Activated naive CD8-positive, alpha-beta T cell treated with anti-CD3 and anti-CD28 coated beads for 36 hours (primary cell): ENCODE data around the gene SLC1A1. TPM values are rescaled to one million over a fixed set of nuclear protein-coding genes. Genes with fewer than 3 reads are reported as not detected.

ENCODE experiments used
- DNase-seq: peaks from one replicate; pipeline ENCODE4 v3.0.0; 2021
- H3K27ac Mint-ChIP-seq: one replicate; pipeline ENCODE4 v1.8.0; 2022; ENCODE audit warnings: mild to moderate bottlenecking, moderate library complexity, mixed read lengths
- H3K27me3 Mint-ChIP-seq: one replicate; pipeline ENCODE4 v1.8.0; 2022; ENCODE audit warnings: mild to moderate bottlenecking, mixed read lengths
- H3K36me3 Mint-ChIP-seq: one replicate; pipeline ENCODE4 v1.8.0; 2021; ENCODE audit warnings: mild to moderate bottlenecking, mixed read lengths
- H3K4me1 Mint-ChIP-seq: one replicate; pipeline ENCODE4 v1.8.0; 2021; ENCODE audit warnings: mixed read lengths
- H3K4me3 Mint-ChIP-seq: one replicate; pipeline ENCODE4 v1.8.0; 2022; ENCODE audit warnings: mild to moderate bottlenecking, moderate library complexity, mixed read lengths
- H3K9me3 Mint-ChIP-seq: one replicate; pipeline ENCODE4 v1.8.0; 2022; ENCODE audit warnings: mixed read lengths
- total RNA-seq, 2 experiments: library from RNA; stranded (reverse); gene quantifications; one replicate each; pipeline ENCODE4 v1.2.3, GENCODE V29; 2021

SLC1A1 gene
- total RNA-seq, 2 experiments from 2014 or later, result 0.10 to 0.23 TPM

DNA sequence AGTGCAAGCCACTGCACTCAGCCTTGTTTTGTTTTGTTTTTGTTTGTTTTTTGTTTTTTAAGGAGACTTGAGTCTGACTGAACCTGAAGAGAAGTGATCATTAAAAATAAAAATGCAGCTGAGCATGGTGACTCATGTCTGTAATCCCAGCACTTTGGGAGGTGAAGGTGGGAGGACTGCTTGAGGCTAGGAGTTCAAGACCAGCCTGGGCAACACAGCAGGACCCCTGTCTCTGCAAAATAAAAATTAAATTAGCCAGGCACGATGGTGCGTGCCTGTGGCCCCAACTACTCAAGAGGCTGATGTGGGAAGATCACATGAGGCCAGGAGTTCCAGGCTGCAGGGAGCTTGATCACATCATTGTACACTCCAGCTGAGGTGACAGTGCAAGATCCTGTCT, 6.2 kb downstream of the SLC1A1 start:
- no peaks in the 10 kb centered on the region for H3K36me3 Mint-ChIP-seq
- peaks cover 39% of the 10 kb centered on the region for H3K27me3 Mint-ChIP-seq
- DNase-seq, result no peak
- H3K4me1 Mint-ChIP-seq, result peaks cover 7% of the 10 kb centered on the region
- H3K9me3 Mint-ChIP-seq, result no peaks in the 10 kb centered on the region
- H3K4me3 Mint-ChIP-seq, result no peak overlapping the region
- no peak overlapping the region for H3K27ac Mint-ChIP-seq

- DNase-seq, result no peak
- Mint-ChIP-seq H3K36me3 (no peaks in the 10 kb centered on the region), H3K9me3 (no peaks in the 10 kb centered on the region), H3K27me3 (peaks cover 30% of the 10 kb centered on the region), H3K4me3 (no peak overlapping the region), H3K4me1 (peaks cover 3% of the 10 kb centered on the region), H3K27ac (no peak overlapping the region)
Measured at GRCh38 chr9:4497395-4497794, 7.1 kb downstream of the SLC1A1 start.

DNA sequence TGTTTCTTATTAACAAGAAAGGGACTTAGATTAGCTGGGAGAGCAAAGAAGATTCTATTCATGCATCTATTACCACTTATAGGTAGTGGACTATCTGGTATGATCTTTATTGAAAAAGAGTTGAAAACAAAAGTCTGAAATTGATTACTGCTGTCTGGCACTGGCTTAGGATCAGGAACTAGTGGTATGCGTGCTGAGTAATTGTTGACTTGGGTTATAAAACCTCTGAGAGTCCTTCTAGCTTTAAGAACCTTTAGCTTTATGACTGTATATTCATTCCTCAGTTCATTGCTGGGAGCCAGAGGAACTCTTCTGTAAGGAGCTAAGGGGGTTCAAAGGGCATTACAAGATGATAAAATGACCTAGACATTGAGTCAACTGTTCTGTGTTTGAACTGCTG, 7.6 kb downstream of the SLC1A1 start:
- Mint-ChIP-seq H3K4me1 (peaks cover 3% of the 10 kb centered on the region), H3K27ac (no peak overlapping the region), H3K36me3 (no peaks in the 10 kb centered on the region), H3K9me3 (no peaks in the 10 kb centered on the region), H3K4me3 (no peak overlapping the region), H3K27me3 (peaks cover 25% of the 10 kb centered on the region)
- DNase-seq, result no peak

GRCh38 chr9:4499917-4500316, 9.6 kb downstream of the SLC1A1 start:
- peaks cover 3% of the 10 kb centered on the region for H3K4me1 Mint-ChIP-seq
- H3K4me3 Mint-ChIP-seq, result no peak overlapping the region
- peaks cover 19% of the 10 kb centered on the region for H3K27me3 Mint-ChIP-seq
- no peak for DNase-seq
- no peak overlapping the region for H3K27ac Mint-ChIP-seq
- no peaks in the 10 kb centered on the region for H3K9me3 Mint-ChIP-seq
- no peaks in the 10 kb centered on the region for H3K36me3 Mint-ChIP-seq

GRCh38 chr9:4501147-4501507, 10.9 kb downstream of the SLC1A1 start:
- Mint-ChIP-seq H3K27ac (no peak overlapping the region), H3K9me3 (no peaks in the 10 kb centered on the region), H3K27me3 (peaks cover 7% of the 10 kb centered on the region), H3K36me3 (no peaks in the 10 kb centered on the region), H3K4me1 (peaks cover 3% of the 10 kb centered on the region), H3K4me3 (no peak overlapping the region)
- DNase-seq, result no peak

- no peak for DNase-seq
- Mint-ChIP-seq H3K9me3 (no peaks in the 10 kb centered on the region), H3K27me3 (no peaks in the 10 kb centered on the region), H3K4me3 (no peak overlapping the region), H3K27ac (no peak overlapping the region), H3K4me1 (peaks cover 3% of the 10 kb centered on the region), H3K36me3 (no peaks in the 10 kb centered on the region)
Measured at GRCh38 chr9:4502444-4502843, 12.2 kb downstream of the SLC1A1 start.

DNA sequence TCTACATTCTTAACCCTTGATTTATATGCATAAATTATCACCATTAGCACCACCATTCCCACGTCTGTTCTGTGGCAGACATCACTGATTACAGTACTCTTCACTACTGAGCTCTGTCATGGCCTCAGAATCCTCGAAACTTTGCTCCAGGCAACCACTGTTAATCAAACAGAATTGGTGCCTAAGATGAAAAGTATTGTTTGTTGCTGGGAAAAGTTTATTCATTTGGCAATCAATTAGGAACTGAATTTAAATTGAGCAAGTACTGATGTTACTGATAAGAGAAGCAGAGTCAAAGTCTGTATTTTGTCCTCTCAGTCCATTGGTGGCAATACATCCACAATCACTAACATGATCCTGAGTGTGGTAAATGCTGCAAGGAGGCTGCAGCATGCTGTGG, 12.8 kb downstream of the SLC1A1 start:
- H3K4me3 Mint-ChIP-seq, result no peak overlapping the region
- H3K36me3 Mint-ChIP-seq, result no peaks in the 10 kb centered on the region
- DNase-seq, result no peak
- no peaks in the 10 kb centered on the region for H3K27me3 Mint-ChIP-seq
- H3K4me1 Mint-ChIP-seq, result peaks cover 3% of the 10 kb centered on the region
- H3K27ac Mint-ChIP-seq, result no peak overlapping the region
- no peaks in the 10 kb centered on the region for H3K9me3 Mint-ChIP-seq

- Mint-ChIP-seq H3K36me3 (no peaks in the 10 kb centered on the region), H3K9me3 (no peaks in the 10 kb centered on the region), H3K4me3 (no peak overlapping the region)
Measured at GRCh38 chr9:4504250-4504649, 14.0 kb downstream of the SLC1A1 start.

GRCh38 chr9:4506490-4506889, 16.2 kb downstream of the SLC1A1 start:
- H3K27me3 Mint-ChIP-seq, result no peaks in the 10 kb centered on the region

More at GRCh38 chr9:4504250-4504649, 14.0 kb downstream of the SLC1A1 start:
- H3K27ac Mint-ChIP-seq, result no peak overlapping the region
- H3K4me1 Mint-ChIP-seq, result peaks cover 3% of the 10 kb centered on the region
- no peak for DNase-seq
- H3K27me3 Mint-ChIP-seq, result no peaks in the 10 kb centered on the region

DNA sequence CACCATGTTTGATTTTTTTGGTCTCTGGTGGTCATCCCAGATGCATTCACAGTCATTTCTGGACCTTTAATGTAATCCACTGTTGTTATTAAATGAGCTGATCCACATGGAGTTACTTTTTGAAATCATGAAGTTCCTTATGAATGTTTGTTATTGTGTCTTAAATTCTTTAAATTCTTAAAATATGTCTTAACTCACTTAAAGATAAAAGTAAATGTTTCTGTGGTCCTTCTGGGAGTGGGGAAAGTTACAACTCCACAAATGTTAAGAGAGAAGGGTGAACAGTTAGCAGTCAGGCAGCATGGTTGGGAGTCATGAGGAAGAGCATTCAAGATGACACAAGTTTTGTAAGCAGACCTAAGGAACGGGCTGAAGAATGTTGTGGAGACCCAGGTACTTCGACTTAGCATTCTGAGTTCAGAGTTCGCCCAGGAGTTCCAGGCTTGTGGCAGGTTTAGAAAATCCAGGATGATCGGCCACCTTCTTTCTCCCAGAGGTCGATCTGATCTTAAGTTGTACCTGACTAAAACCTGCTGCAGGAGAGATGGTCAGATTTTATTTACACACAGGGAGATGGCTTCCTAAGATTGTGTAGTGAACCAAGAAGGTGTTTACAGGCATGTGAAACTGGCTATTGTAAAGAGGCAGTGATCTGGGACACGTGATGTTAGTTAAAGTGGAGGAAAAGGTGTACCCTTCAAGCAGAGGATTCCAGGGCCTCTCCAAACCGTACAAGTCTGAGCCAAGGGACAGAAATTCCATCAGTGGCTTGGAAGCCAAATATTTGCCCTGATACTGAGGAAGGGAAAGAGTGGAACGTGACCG, 17.2 kb downstream of the SLC1A1 start:
- no peaks in the 10 kb centered on the region for H3K4me1 Mint-ChIP-seq
- H3K27ac Mint-ChIP-seq, result no peak overlapping the region
- H3K36me3 Mint-ChIP-seq, result no peaks in the 10 kb centered on the region
- no peak for DNase-seq
- H3K27me3 Mint-ChIP-seq, result no peaks in the 10 kb centered on the region
- no peaks in the 10 kb centered on the region for H3K9me3 Mint-ChIP-seq
- no peak overlapping the region for H3K4me3 Mint-ChIP-seq

More at GRCh38 chr9:4506490-4506889, 16.2 kb downstream of the SLC1A1 start:
- H3K9me3 Mint-ChIP-seq, result no peaks in the 10 kb centered on the region
- DNase-seq, result no peak
- H3K4me3 Mint-ChIP-seq, result no peak overlapping the region
- H3K36me3 Mint-ChIP-seq, result no peaks in the 10 kb centered on the region
- H3K27ac Mint-ChIP-seq, result no peak overlapping the region
- H3K4me1 Mint-ChIP-seq, result no peaks in the 10 kb centered on the region

- Mint-ChIP-seq H3K9me3 (no peaks in the 10 kb centered on the region), H3K27me3 (no peaks in the 10 kb centered on the region), H3K36me3 (no peaks in the 10 kb centered on the region), H3K27ac (no peak overlapping the region), H3K4me3 (no peak overlapping the region), H3K4me1 (no peaks in the 10 kb centered on the region)
- no peak for DNase-seq
Measured at GRCh38 chr9:4508246-4508906, 18.1 kb downstream of the SLC1A1 start.

DNA sequence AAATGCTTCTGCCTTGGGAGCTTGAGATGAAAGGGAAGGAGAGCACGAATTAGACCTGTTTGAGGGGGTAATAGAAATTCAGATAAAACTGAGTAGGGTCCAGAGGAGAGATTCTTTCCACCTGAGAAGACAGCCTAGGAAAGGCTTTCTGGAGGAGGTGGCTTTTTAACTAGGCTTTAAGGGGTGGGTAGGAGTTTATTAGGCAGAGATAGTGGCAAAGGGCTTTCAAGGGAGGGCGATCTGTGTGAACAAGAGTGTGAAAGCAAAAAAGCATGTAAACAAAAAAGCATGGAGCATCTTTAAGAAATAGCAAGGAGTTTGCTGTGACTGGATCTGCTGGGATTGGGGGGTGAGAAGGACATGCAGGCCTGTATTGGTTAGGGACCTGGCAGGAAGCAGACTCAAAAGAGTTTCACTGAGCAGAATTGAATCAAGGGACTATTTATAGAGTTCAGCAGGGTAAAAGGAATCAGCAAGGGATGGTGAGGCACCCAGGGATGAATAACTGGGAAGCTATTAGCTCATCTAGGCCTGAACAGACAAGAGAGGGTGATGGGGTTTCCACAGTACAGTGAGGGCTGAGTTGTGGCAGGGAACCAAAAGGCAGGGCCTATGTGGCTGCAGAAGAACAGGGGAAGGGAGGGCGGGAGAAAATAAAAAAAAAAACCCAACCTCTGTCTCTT, 18.8 kb downstream of the SLC1A1 start:
- H3K36me3 Mint-ChIP-seq, result no peaks in the 10 kb centered on the region
- H3K4me1 Mint-ChIP-seq, result no peaks in the 10 kb centered on the region
- H3K27ac Mint-ChIP-seq, result no peak overlapping the region
- H3K4me3 Mint-ChIP-seq, result no peak overlapping the region
- no peaks in the 10 kb centered on the region for H3K27me3 Mint-ChIP-seq
- no peaks in the 10 kb centered on the region for H3K9me3 Mint-ChIP-seq
- no peak for DNase-seq

- no peak for DNase-seq
- no peaks in the 10 kb centered on the region for H3K9me3 Mint-ChIP-seq
- no peaks in the 10 kb centered on the region for H3K27me3 Mint-ChIP-seq
- no peak overlapping the region for H3K27ac Mint-ChIP-seq
- no peak overlapping the region for H3K4me3 Mint-ChIP-seq
- no peaks in the 10 kb centered on the region for H3K4me1 Mint-ChIP-seq
- no peaks in the 10 kb centered on the region for H3K36me3 Mint-ChIP-seq
Measured at GRCh38 chr9:4509590-4509984, 19.3 kb downstream of the SLC1A1 start.

- H3K27me3 Mint-ChIP-seq, result no peaks in the 10 kb centered on the region
- no peaks in the 10 kb centered on the region for H3K36me3 Mint-ChIP-seq
- H3K9me3 Mint-ChIP-seq, result no peaks in the 10 kb centered on the region
- H3K4me1 Mint-ChIP-seq, result no peaks in the 10 kb centered on the region
- no peak overlapping the region for H3K4me3 Mint-ChIP-seq
- no peak for DNase-seq
- H3K27ac Mint-ChIP-seq, result no peak overlapping the region
Measured at GRCh38 chr9:4510546-4511322, 20.5 kb downstream of the SLC1A1 start.
